H1 (cell line): ENCODE data around the gene OOSP4A. TPM values are rescaled to one million over a fixed set of nuclear protein-coding genes. Genes with fewer than 3 reads are reported as not detected.

Experiments used
- HDAC2 ChIP-seq, 2 experiments: fragments of 300-600 bp in 1 of 2; sonication (generic) in 1 of 2; IDR thresholded peaks; 2 replicates each; pipeline ENCODE4 v1.6.1; 2011 to 2012; ENCODE audit warnings: low read depth in 2 of 2, low read length in 2 of 2, mild to moderate bottlenecking in 2 of 2, moderate library complexity in 2 of 2, borderline replicate concordance in 1 of 2, inconsistent platforms in 1 of 2
- polyA plus RNA-seq, 7 experiments: library from polyadenylated mRNA; depleted of rRNA in 3 of 7; stranded (reverse) in 5 of 7; unstranded in 2 of 7; fragments of >200 nt in 5 of 7; fragments of 200-250 nt in 2 of 7; gene quantifications; 1 replicate in 5 of 7; 2 replicates in 1 of 7; 4 replicates in 1 of 7; pipeline versions ENCODE4 v1.2.1 to v1.2.3, GENCODE V29; 2011 to 2013; ENCODE audit warnings: missing spikeins in 2 of 7, mixed read lengths in 2 of 7
- total RNA-seq: library from RNA; stranded (reverse); fragmentation: NEBNext Ultra II Directional; extraction: Animal tissue kit (Norgen Biotek cat#: 25700); gene quantifications from 2 replicates; pipeline ENCODE4 v1.2.1, GENCODE V29; 2021

Gene OOSP4A
- total and polyA plus RNA-seq, 2 of the 8 experiments (the other 6 are each of a cell fraction or from before 2014, with no cell fraction given), result not detected

- no peak for TF ChIP-seq HDAC2 (IDR thresholded peaks at IDR 0.05; ENCODE audit: borderline replicate concordance in 1 of 2, low read depth in 2 of 2, low read length in 2 of 2)
Measured at GRCh38 chr11:59997800-59998199, 34.0 kb downstream of the OOSP4A start (continued).
